Stimulated activated CD8-positive, alpha-beta memory T cell treated with anti-CD3 and anti-CD28 coated beads, Interleukin-4, amount 100 ng/mL, for 4 hours (primary cell): ENCODE data around the gene FLRT2.

Source experiments
- DNase-seq, 2 donors: peaks; one replicate each; pipeline ENCODE4 v3.0.0-alpha.2; 2020; ENCODE audit warnings: low read depth in 2 of 2, low spot score in 1 of 2

Gene FLRT2

GRCh38 chr14:85556267-85556666, 26.3 kb downstream of the FLRT2 start:
- no peak for DNase-seq

GRCh38 chr14:85558505-85558904, 28.6 kb downstream of the FLRT2 start:
- DNase-seq = no peak

- no peak for DNase-seq
Measured at GRCh38 chr14:85562630-85563029, 32.7 kb downstream of the FLRT2 start.

GRCh38 chr14:85564841-85565527, 35.0 kb downstream of the FLRT2 start:
- no peak for DNase-seq

- no peak for DNase-seq
Measured at GRCh38 chr14:85565862-85566296, 35.9 kb downstream of the FLRT2 start.

GRCh38 chr14:85566603-85567002, 36.7 kb downstream of the FLRT2 start:
- no peak for DNase-seq

- DNase-seq = no peak
Measured at GRCh38 chr14:85572011-85572410, 42.1 kb downstream of the FLRT2 start.

- no peak for DNase-seq
Measured at GRCh38 chr14:85572845-85573244, 42.9 kb downstream of the FLRT2 start.

- DNase-seq = no peak
Measured at GRCh38 chr14:85573406-85573805, 43.5 kb downstream of the FLRT2 start.

- no peak for DNase-seq
Measured at GRCh38 chr14:85574853-85575616, 45.1 kb downstream of the FLRT2 start.

GRCh38 chr14:85575617-85575898, 45.6 kb downstream of the FLRT2 start:
- DNase-seq = no peak

GRCh38 chr14:85576218-85576617, 46.3 kb downstream of the FLRT2 start:
- no peak for DNase-seq

- no peak for DNase-seq
Measured at GRCh38 chr14:85576848-85577542, 47.1 kb downstream of the FLRT2 start.

GRCh38 chr14:85577543-85578114, 47.7 kb downstream of the FLRT2 start:
- no peak for DNase-seq

- no peak for DNase-seq
Measured at GRCh38 chr14:85578357-85578756, 48.4 kb downstream of the FLRT2 start.

GRCh38 chr14:85578930-85579329, 49.0 kb downstream of the FLRT2 start:
- no peak for DNase-seq

GRCh38 chr14:85579942-85580341, 50.0 kb downstream of the FLRT2 start:
- no peak for DNase-seq

GRCh38 chr14:85580536-85581140, 50.7 kb downstream of the FLRT2 start:
- DNase-seq = no peak

GRCh38 chr14:85581691-85582090, 51.7 kb downstream of the FLRT2 start:
- no peak for DNase-seq

- DNase-seq = no peak
Measured at GRCh38 chr14:85583380-85583779, 53.4 kb downstream of the FLRT2 start.

- no peak for DNase-seq
Measured at GRCh38 chr14:85584481-85584880, 54.5 kb downstream of the FLRT2 start.
